Endothelial cell of umbilical vein (primary cell): ENCODE results near the gene HNRNPM. TPM values are rescaled to one million over a fixed set of nuclear protein-coding genes. Genes with fewer than 3 reads are reported as not detected.

Experiments used
- BruUV-seq: library from RNA; stranded (reverse); fragments of 400-500 nt; replicated peaks from 2 replicates; lab custom pipeline; 2021; lab: Mats Ljungman, UMichigan
- CTCF ChIA-PET: fragments of 300-600, 350-600 bp; sonication (Branson Sonifier 250); formaldehyde crosslinking; loops from one replicate; lab custom pipeline; 2021; ENCODE audit warnings: antibody characterized with exemption, inconsistent platforms; lab: Charles Lee
- POLR2A ChIA-PET: fragments of 300-600, 350-600 bp; sonication (Branson Sonifier 250); formaldehyde crosslinking; loops from one replicate; lab custom pipeline; 2021; ENCODE audit warnings: antibody characterized with exemption, inconsistent platforms; lab: Charles Lee
- DNase-seq: peaks from one replicate; pipeline ENCODE4 v3.0.0-alpha.2; 2011; ENCODE audit warnings: low read depth, low spot score
- FAIRE-seq: peaks from 2 replicates; lab custom pipeline; 2011; peaks lifted over from hg19 to GRCh38; lab: Jason Lieb, UNC
- H2AFZ ChIP-seq: 2 replicates; pipeline ENCODE4 v1.6.0; 2012; ENCODE audit warnings: low read depth, low read length, control low read depth, inconsistent platforms
- H3K27ac ChIP-seq: 2 replicates; pipeline ENCODE4 v1.5.1; 2011; ENCODE audit warnings: low read depth, mild to moderate bottlenecking, control low read depth, low read length, moderate library complexity; ENCODE audit not compliant: insufficient read depth
- H3K27me3 ChIP-seq, 2 experiments: 2 replicates each; pipeline versions ENCODE4 v1.6.0 to v1.6.1; 2011; ENCODE audit warnings: low read length in 2 of 2, mixed read lengths in 1 of 2; ENCODE audit not compliant: control insufficient read depth in 2 of 2, insufficient read depth in 2 of 2
- H3K36me3 ChIP-seq, 2 experiments: 2 replicates in 1 of 2; 3 replicates in 1 of 2; pipeline ENCODE4 v1.5.1; 2011; ENCODE audit warnings: low read length in 2 of 2, mild to moderate bottlenecking in 1 of 2, moderate library complexity in 1 of 2; ENCODE audit not compliant: control insufficient read depth in 2 of 2, insufficient read depth in 2 of 2; ENCODE audit errors: extremely low read depth in 1 of 2
- H3K4me1 ChIP-seq: 3 replicates; pipeline ENCODE4 v1.5.1; 2011; ENCODE audit warnings: mild to moderate bottlenecking, low read length; ENCODE audit not compliant: control insufficient read depth, insufficient read depth; ENCODE audit errors: extremely low read depth
- H3K4me2 ChIP-seq: 2 replicates; pipeline ENCODE4 v1.6.1; 2011; ENCODE audit warnings: low read length, control low read depth, mixed read lengths; ENCODE audit not compliant: insufficient read depth
- H3K4me3 ChIP-seq, 3 experiments: fragments of 200-600 bp in 1 of 3; sonication (generic), shearing (Covaris generic) in 1 of 3; replicated peaks in 1 of 3; 2 replicates each; pipeline ENCODE4 v1.5.1; 2011 to 2016; ENCODE audit warnings: control low read depth in 3 of 3, low read length in 3 of 3, mild to moderate bottlenecking in 2 of 3, inconsistent platforms in 1 of 3, low read depth in 1 of 3, moderate library complexity in 1 of 3; ENCODE audit not compliant: insufficient read depth in 1 of 3
- H3K79me2 ChIP-seq: 2 replicates; pipeline ENCODE4 v1.6.0; 2012; ENCODE audit warnings: low read length, inconsistent platforms; ENCODE audit not compliant: control insufficient read depth, insufficient read depth
- H3K9ac ChIP-seq: replicated peaks from 2 replicates; pipeline ENCODE3; 2011; ENCODE audit warnings: low read length, control low read depth; ENCODE audit not compliant: insufficient read depth; ENCODE audit errors: extremely low read depth
- H3K9me1 ChIP-seq: replicated peaks from 3 replicates; pipeline ENCODE4 v1.6.0; 2011; ENCODE audit warnings: mild to moderate bottlenecking, low read length; ENCODE audit not compliant: control insufficient read depth, insufficient read depth; ENCODE audit errors: extremely low read depth
- H3K9me3 ChIP-seq: replicated peaks from 2 replicates; pipeline ENCODE4 v1.5.1; 2012; ENCODE audit warnings: low read length, inconsistent platforms; ENCODE audit not compliant: control insufficient read depth, insufficient read depth
- H4K20me1 ChIP-seq: replicated peaks from 2 replicates; pipeline ENCODE3; 2011; ENCODE audit warnings: mild to moderate bottlenecking, low read length; ENCODE audit not compliant: control insufficient read depth, insufficient read depth; ENCODE audit errors: extremely low read depth
- EZH2 ChIP-seq: IDR thresholded peaks from 2 replicates; pipeline ENCODE4 v1.6.1; 2012; ENCODE audit warnings: borderline replicate concordance, low read depth, mild to moderate bottlenecking, moderate library complexity, low read length, inconsistent platforms; ENCODE audit not compliant: severe bottlenecking
- FOS ChIP-seq: IDR thresholded peaks from 2 replicates; pipeline ENCODE4 v1.6.1; 2011; ENCODE audit warnings: mild to moderate bottlenecking, low read length, moderate library complexity, borderline replicate concordance; ENCODE audit not compliant: insufficient read depth
- GATA2 ChIP-seq: IDR thresholded peaks from 2 replicates; pipeline ENCODE4 v1.7.0; 2011; ENCODE audit warnings: low read depth, mild to moderate bottlenecking, moderate library complexity, mixed read lengths, low read length; ENCODE audit not compliant: insufficient read length, insufficient read depth
- JUN ChIP-seq: IDR thresholded peaks from 2 replicates; pipeline ENCODE4 v1.6.1; 2011; ENCODE audit warnings: borderline replicate concordance, low read depth; ENCODE audit not compliant: insufficient read length, insufficient read depth
- MYC ChIP-seq: IDR thresholded peaks from one replicate; pipeline ENCODE4 v1.6.1; 2011; ENCODE audit warnings: mild to moderate bottlenecking, low read depth, low read length
- POLR2A ChIP-seq: IDR thresholded peaks from 2 replicates; pipeline ENCODE4 v1.6.1; 2012; ENCODE audit warnings: low read depth, mild to moderate bottlenecking, control low read depth, low read length
- POLR2AphosphoS5 ChIP-seq: IDR thresholded peaks from 2 replicates; pipeline ENCODE4 v1.6.1; 2012; ENCODE audit warnings: low read depth, mild to moderate bottlenecking, control low read depth, low read length, moderate library complexity; ENCODE audit not compliant: insufficient read depth
- dilution Hi-C: fragments of 300-500 bp; cut with MboI; formaldehyde crosslinking; loops from one replicate; pipeline ENCODE4 v1.15.0; 2019; ENCODE audit warnings: low sequenced_read_pairs; ENCODE audit not compliant: extremely low pct_ligation_motif_present
- intact Hi-C: fragments of 100-400 bp; cut with micrococcal nuclease; formaldehyde crosslinking; loops from one replicate; pipeline ENCODE4 v1.10.0; 2022
- polyA plus RNA-seq, 4 experiments: library from polyadenylated mRNA; depleted of rRNA in 3 of 4; stranded (reverse) in 3 of 4; unstranded in 1 of 4; fragments of >200 nt; gene quantifications; 2 replicates each; pipeline versions ENCODE4 v1.2.1 to v1.2.3, GENCODE V29; 2011 to 2012; ENCODE audit warnings: missing spikeins in 1 of 4
- total RNA-seq: library from RNA; stranded (reverse); gene quantifications from 2 replicates; pipeline ENCODE4 v1.2.3, GENCODE V29; 2021
- TF ChIP-seq, protein P1 (sequence below), 2 donors: IDR thresholded peaks; 1 replicate in 1 of 2; 2 replicates in 1 of 2; pipeline ENCODE4 v1.5.1; 2011; ENCODE audit warnings: low read length in 2 of 2, mild to moderate bottlenecking in 2 of 2, moderate library complexity in 2 of 2, control low read depth in 1 of 2, inconsistent platforms in 1 of 2, low read depth in 1 of 2; ENCODE audit not compliant: insufficient read depth in 1 of 2; ENCODE audit errors: extremely low read depth in 1 of 2
- TF ChIP-seq, protein P2 (sequence below): IDR thresholded peaks from 2 replicates; pipeline ENCODE4 v1.6.1; 2011; ENCODE audit not compliant: insufficient read depth, insufficient read length

HNRNPM gene
- total and polyA plus RNA-seq, 2 donors (not counting 3 experiments of a cell fraction or from before 2014, with no cell fraction given): 244 to 301 TPM

DNA sequence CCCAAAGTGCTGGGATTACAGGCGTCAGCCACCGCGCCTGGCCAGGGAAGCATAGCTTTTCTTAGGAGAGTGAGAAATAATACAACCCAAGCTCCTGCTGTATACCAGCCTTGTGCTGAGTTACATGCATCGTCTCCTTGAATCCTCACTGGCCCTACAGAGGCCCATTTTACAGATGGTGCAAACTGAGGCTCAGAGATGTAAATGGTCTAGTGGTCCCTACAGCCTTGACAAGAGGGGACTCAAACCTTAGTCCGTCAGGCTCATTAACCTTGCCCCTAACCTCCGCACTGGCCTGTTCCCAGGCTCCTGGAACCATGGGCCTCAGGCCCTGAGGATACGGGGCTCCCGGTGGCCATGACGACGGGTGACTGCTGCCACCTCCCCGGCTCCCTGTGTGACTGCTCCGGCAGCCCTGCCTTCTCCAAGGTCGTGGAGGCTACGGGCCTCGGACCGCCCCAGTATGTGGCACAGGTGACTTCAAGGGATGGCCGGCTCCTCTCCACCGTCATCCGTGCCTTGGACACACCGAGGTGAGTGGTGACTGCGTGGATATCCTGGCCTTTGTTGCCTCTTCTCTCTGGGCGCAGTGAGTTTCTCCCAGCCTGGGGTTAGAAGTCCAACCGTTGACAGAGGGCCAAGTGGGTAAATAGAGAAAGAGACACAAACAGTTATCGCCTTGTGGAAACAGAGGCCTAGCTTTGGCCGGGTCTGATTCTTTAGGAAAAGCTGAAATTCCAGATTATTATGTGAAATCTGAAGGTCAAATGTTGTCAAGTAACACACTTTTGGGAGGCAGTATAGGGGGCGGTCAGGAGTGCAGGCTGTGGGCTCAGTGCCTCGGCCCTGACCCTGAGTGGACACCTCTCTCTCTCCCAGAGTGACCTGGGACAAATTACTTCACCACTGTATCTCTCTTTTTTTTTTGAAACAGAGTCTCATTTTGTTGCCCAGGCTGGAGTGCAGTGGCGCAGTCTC lies 23.0 kb upstream of the HNRNPM start:
- Histone ChIP-seq H3K79me2 (no peaks in the 10 kb centered on the region), H3K4me1 (peaks cover 13% of the 10 kb centered on the region), H3K27ac (no peak overlapping the region), H4K20me1 (no peaks in the 10 kb centered on the region), H3K9ac (no peak overlapping the region), H3K9me1 (no peaks in the 10 kb centered on the region), H2AFZ (no peak overlapping the region), H3K4me3 (no peak overlapping the region), H3K27me3 (no peaks in the 10 kb centered on the region), H3K9me3 (no peaks in the 10 kb centered on the region), H3K4me2 (no peak overlapping the region), H3K36me3 (peaks cover 0 to 14% of the 10 kb centered on the region in 2 experiments)
- CTCF ChIA-PET: interaction anchor here (0.7 to 2.9 kb wide), 2 partner anchors 9 to 84 kb away, joined by 3 to 48 read pairs; partner anchors contain the start of gene MARCHF2
- BruUV-seq: no TSS peak
- DNase-seq (no peak), FAIRE-seq (no peak)
- intact Hi-C loops: no loop called here
- dilution Hi-C loops: no loop called here
- POLR2A ChIA-PET: interaction anchor here (0.6 kb wide), 1 partner anchor 13 kb away, joined by 3 read pairs; no protein-coding TSS in a partner anchor
- TF ChIP-seq EZH2 (no peak), FOS (no peak), POLR2A (no peak), MYC (no peak), JUN (no peak), GATA2 (no peak), POLR2AphosphoS5 (no peak)
- TF ChIP-seq, protein P1, sequence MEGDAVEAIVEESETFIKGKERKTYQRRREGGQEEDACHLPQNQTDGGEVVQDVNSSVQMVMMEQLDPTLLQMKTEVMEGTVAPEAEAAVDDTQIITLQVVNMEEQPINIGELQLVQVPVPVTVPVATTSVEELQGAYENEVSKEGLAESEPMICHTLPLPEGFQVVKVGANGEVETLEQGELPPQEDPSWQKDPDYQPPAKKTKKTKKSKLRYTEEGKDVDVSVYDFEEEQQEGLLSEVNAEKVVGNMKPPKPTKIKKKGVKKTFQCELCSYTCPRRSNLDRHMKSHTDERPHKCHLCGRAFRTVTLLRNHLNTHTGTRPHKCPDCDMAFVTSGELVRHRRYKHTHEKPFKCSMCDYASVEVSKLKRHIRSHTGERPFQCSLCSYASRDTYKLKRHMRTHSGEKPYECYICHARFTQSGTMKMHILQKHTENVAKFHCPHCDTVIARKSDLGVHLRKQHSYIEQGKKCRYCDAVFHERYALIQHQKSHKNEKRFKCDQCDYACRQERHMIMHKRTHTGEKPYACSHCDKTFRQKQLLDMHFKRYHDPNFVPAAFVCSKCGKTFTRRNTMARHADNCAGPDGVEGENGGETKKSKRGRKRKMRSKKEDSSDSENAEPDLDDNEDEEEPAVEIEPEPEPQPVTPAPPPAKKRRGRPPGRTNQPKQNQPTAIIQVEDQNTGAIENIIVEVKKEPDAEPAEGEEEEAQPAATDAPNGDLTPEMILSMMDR (IDR thresholded peaks at IDR 0.05; ENCODE audit: extremely low read depth in 1 of 2, insufficient read depth in 1 of 2, low read depth in 1 of 2, low read length in 2 of 2): no peak
- TF ChIP-seq, protein P2, sequence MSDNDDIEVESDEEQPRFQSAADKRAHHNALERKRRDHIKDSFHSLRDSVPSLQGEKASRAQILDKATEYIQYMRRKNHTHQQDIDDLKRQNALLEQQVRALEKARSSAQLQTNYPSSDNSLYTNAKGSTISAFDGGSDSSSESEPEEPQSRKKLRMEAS: no peak
